ENCODE results near the gene USF2. TPM values are rescaled to one million over a fixed set of nuclear protein-coding genes. Genes with fewer than 3 reads are reported as not detected.

Gene USF2
- total and polyA plus RNA-seq, 2 donors (not counting 1 experiment from before 2014, with no cell fraction given) = 318 to 377 TPM

Other genes starting within 250 kb of the USF2 start
- 0.49 and 0.52 TPM in 2 replicates for gene SCN1B, start 238.5 kb upstream of the USF2 start, total RNA-seq
- 0.72 and 1.3 TPM in 2 replicates for gene SCN1B, start 238.5 kb upstream of the USF2 start, polyA plus RNA-seq
- not detected in 2 replicates for gene HPN, start 227.2 kb upstream of the USF2 start, total RNA-seq
- gene HPN, start 227.2 kb upstream of the USF2 start, polyA plus RNA-seq = 0.30 TPM in 1 of 2 replicates, not detected in the other
- gene FXYD3, start 153.1 kb upstream of the USF2 start, total RNA-seq = not detected in 2 replicates
- not detected in 2 replicates for gene FXYD3, start 153.1 kb upstream of the USF2 start, polyA plus RNA-seq
- gene LGI4, start 133.9 kb upstream of the USF2 start, total RNA-seq = 0.59 and 0.70 TPM in 2 replicates
- gene LGI4, start 133.9 kb upstream of the USF2 start, polyA plus RNA-seq = 0.40 and 0.74 TPM in 2 replicates
- gene FXYD1, start 130.1 kb upstream of the USF2 start, total RNA-seq = 3.8 and 4.7 TPM in 2 replicates
- gene FXYD1, start 130.1 kb upstream of the USF2 start, polyA plus RNA-seq = 2.6 and 3.1 TPM in 2 replicates
- gene FXYD7, start 125.7 kb upstream of the USF2 start, total RNA-seq = 27.4 and 32.1 TPM in 2 replicates
- 3.8 and 6.3 TPM in 2 replicates for gene FXYD7, start 125.7 kb upstream of the USF2 start, polyA plus RNA-seq
- gene FXYD5, start 114.2 kb upstream of the USF2 start, total RNA-seq = 293 and 310 TPM in 2 replicates
- gene FXYD5, start 114.2 kb upstream of the USF2 start, polyA plus RNA-seq = 362 and 390 TPM in 2 replicates
- 0.25 TPM in 1 of 2 replicates, not detected in the other for gene FAM187B, start 40.2 kb upstream of the USF2 start, total RNA-seq
- gene FAM187B, start 40.2 kb upstream of the USF2 start, polyA plus RNA-seq = not detected in 2 replicates
- 45.3 and 46.5 TPM in 2 replicates for gene LSR, start 20.0 kb upstream of the USF2 start, total RNA-seq
- gene LSR, start 20.0 kb upstream of the USF2 start, polyA plus RNA-seq = 29.9 and 37.2 TPM in 2 replicates
- 2.5 and 3.0 TPM in 2 replicates for gene HAMP, start 13.6 kb downstream of the USF2 start, total RNA-seq
- gene HAMP, start 13.6 kb downstream of the USF2 start, polyA plus RNA-seq = 0.70 and 1.4 TPM in 2 replicates
- gene MAG, start 23.2 kb downstream of the USF2 start, total RNA-seq = 0.12 TPM in 1 of 2 replicates, not detected in the other
- 0.30 and 0.58 TPM in 2 replicates for gene MAG, start 23.2 kb downstream of the USF2 start, polyA plus RNA-seq
- gene CD22, start 60.2 kb downstream of the USF2 start, total RNA-seq = 692 and 698 TPM in 2 replicates
- gene CD22, start 60.2 kb downstream of the USF2 start, polyA plus RNA-seq = 1,437 and 1,715 TPM in 2 replicates
- 3.0 and 3.3 TPM in 2 replicates for gene FFAR1, start 78.9 kb downstream of the USF2 start, total RNA-seq
- gene FFAR1, start 78.9 kb downstream of the USF2 start, polyA plus RNA-seq = 17.9 and 118 TPM in 2 replicates
- not detected in 2 replicates for gene FFAR3, start 89.5 kb downstream of the USF2 start, total RNA-seq
- 0.63 and 4.1 TPM in 2 replicates for gene FFAR3, start 89.5 kb downstream of the USF2 start, polyA plus RNA-seq
- not detected in 2 replicates for gene GPR42, start 102.1 kb downstream of the USF2 start, total RNA-seq
- 0.10 and 3.5 TPM in 2 replicates for gene GPR42, start 102.1 kb downstream of the USF2 start, polyA plus RNA-seq
- 0.15 TPM in 1 of 2 replicates, not detected in the other for gene FFAR2, start 179.3 kb downstream of the USF2 start, total RNA-seq
- 0.26 and 0.31 TPM in 2 replicates for gene FFAR2, start 179.3 kb downstream of the USF2 start, polyA plus RNA-seq
- not detected in 2 replicates for gene KRTDAP, start 221.5 kb downstream of the USF2 start, total RNA-seq
- gene KRTDAP, start 221.5 kb downstream of the USF2 start, polyA plus RNA-seq = not detected in 2 replicates
- 1.8 and 4.5 TPM in 2 replicates for gene DMKN, start 244.7 kb downstream of the USF2 start, total RNA-seq
- gene DMKN, start 244.7 kb downstream of the USF2 start, polyA plus RNA-seq = 0.58 and 1.6 TPM in 2 replicates

Data from B cell (primary cell).